Smooth muscle cell (in vitro differentiated cells): ENCODE measurements around the gene HTT. TPM values are rescaled to one million over a fixed set of nuclear protein-coding genes. Genes with fewer than 3 reads are reported as not detected.

Source experiments
- DNase-seq: peaks from one replicate; lab custom pipeline; 2025; ENCODE audit not compliant: unreplicated experiment; lab: John Stamatoyannopoulos, UW
- H2AFZ ChIP-seq: fragments of 200-600 bp; sonication (generic); 2 replicates; pipeline ENCODE4 v1.6.0; 2016; ENCODE audit warnings: antibody characterized with exemption, low read depth, mild to moderate bottlenecking
- H3F3A ChIP-seq: fragments of 200-600 bp; sonication (generic); 2 replicates; pipeline ENCODE4 v1.6.0; 2017; ENCODE audit warnings: antibody characterized with exemption, low read depth
- H3K27ac ChIP-seq: fragments of 200-600 bp; sonication (generic); 2 replicates; pipeline ENCODE4 v1.5.1; 2016; ENCODE audit warnings: low read depth, mild to moderate bottlenecking
- H3K27me3 ChIP-seq: fragments of 200-600 bp; sonication (generic); 2 replicates; pipeline ENCODE4 v1.6.1; 2016; ENCODE audit warnings: low read depth, mild to moderate bottlenecking
- H3K36me3 ChIP-seq: fragments of 200-600 bp; sonication (generic); 2 replicates; pipeline ENCODE4 v1.5.1; 2016; ENCODE audit warnings: low read depth
- H3K4me1 ChIP-seq: fragments of 200-600 bp; sonication (generic); 2 replicates; pipeline ENCODE4 v1.5.1; 2016; ENCODE audit warnings: low read depth
- H3K4me2 ChIP-seq: fragments of 200-600 bp; sonication (generic); 2 replicates; pipeline ENCODE4 v1.6.0; 2016; ENCODE audit warnings: mild to moderate bottlenecking
- H3K4me3 ChIP-seq: fragments of 200-600 bp; sonication (generic); 2 replicates; pipeline ENCODE4 v1.5.1; 2016; ENCODE audit warnings: mild to moderate bottlenecking
- H3K79me2 ChIP-seq: fragments of 200-600 bp; sonication (generic); 2 replicates; pipeline ENCODE4 v1.6.0; 2016; ENCODE audit warnings: low read depth, mild to moderate bottlenecking
- H3K9ac ChIP-seq: fragments of 200-600 bp; sonication (generic); 2 replicates; pipeline ENCODE4 v1.6.0; 2016; ENCODE audit warnings: low read depth
- H3K9me3 ChIP-seq: fragments of 200-600 bp; sonication (generic); replicated peaks from 2 replicates; pipeline ENCODE4 v1.5.1; 2016; ENCODE audit warnings: low read depth
- H4K20me1 ChIP-seq: fragments of 200-600 bp; sonication (generic); 2 replicates; pipeline ENCODE4 v1.6.0; 2016; ENCODE audit warnings: low read depth
- CTCF ChIP-seq: fragments of 200-600 bp; sonication (generic); IDR thresholded peaks from 2 replicates; pipeline ENCODE4 v1.5.1; 2017; ENCODE audit warnings: borderline replicate concordance, mild to moderate bottlenecking, antibody characterized with exemption; ENCODE audit not compliant: insufficient read depth, poor library complexity, severe bottlenecking
- WGBS: methylation state at CpG from one replicate; pipeline ENCODE4 v1.1.7; 2016; ENCODE audit warnings: low lambda C conversion rate; 5-methylcytosine and 5-hydroxymethylcytosine counted together
- polyA plus RNA-seq: library from polyadenylated mRNA; unstranded; fragments of >200 nt; fragmentation: Nextera tagmentation; extraction: Ambion mirVana; gene quantifications from 2 replicates; pipeline ENCODE4 v1.2.1, GENCODE V29; 2016
- total RNA-seq: library from RNA; depleted of rRNA; stranded (reverse); fragments of >200 nt; gene quantifications from 2 replicates; pipeline ENCODE4 v1.2.3, GENCODE V29; 2014

The HTT gene
- total and polyA plus RNA-seq, 2 experiments from 2014 or later: 7.1 to 16.4 TPM

GRCh38 chr4:3029464-3029863 is 45.0 kb upstream of the HTT start:
- Histone ChIP-seq H3K9me3 (no peaks in the 10 kb centered on the region), H2AFZ (no peak overlapping the region), H4K20me1 (no peaks in the 10 kb centered on the region), H3K36me3 (no peaks in the 10 kb centered on the region), H3K27ac (no peak overlapping the region), H3K27me3 (no peaks in the 10 kb centered on the region), H3K4me1 (no peaks in the 10 kb centered on the region), H3F3A (no peaks in the 10 kb centered on the region), H3K9ac (no peak overlapping the region), H3K79me2 (no peaks in the 10 kb centered on the region), H3K4me2 (no peak overlapping the region), H3K4me3 (no peak overlapping the region)
- no peak for DNase-seq
- no peak for TF ChIP-seq CTCF
- WGBS: 93% methylated on average over 9 of the region's 9 CpGs

DNA sequence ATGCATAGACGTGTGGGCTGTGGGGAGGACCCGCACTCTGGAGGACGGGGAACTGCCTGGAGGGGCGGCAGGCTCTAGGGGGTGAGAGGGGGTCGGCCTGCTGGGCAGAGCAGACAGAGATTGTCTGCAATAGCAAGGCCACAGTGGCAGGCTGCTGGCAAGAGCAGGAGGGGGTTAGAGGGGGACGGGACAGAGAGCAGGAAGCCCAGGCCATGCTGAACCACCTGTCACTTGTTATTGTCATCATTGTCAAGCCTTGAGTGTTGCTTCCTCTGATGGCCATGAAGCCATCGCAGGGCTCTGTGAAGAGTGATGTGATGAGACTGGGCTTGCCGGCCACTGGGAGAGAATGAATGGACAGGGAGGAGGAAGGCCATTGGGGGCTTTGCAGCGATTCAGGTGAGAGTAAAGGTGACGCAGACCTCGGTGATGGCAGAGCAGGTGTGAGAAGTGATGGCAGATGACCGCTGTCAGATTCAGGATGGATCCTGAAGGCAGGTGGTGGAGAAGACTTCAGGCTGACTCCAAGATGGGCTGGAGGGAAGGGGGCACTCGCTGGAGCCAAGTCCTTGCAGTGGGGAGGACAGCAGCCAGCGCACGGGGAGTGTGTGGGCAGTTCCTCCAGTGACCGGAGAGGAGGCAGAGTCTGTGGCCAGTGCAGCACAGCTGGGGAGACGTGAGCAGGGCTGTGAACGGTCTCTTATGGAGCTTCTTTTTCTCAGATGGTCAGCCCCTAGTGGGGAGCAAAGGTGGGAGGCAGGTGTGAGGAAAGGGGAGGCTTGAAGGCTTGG is 43.7 kb upstream of the HTT start:
- Histone ChIP-seq H3K9ac (no peak overlapping the region), H3K27me3 (no peaks in the 10 kb centered on the region), H3K9me3 (no peaks in the 10 kb centered on the region), H3K4me2 (no peak overlapping the region), H3K27ac (no peak overlapping the region), H2AFZ (no peak overlapping the region), H3K4me1 (no peaks in the 10 kb centered on the region), H4K20me1 (no peaks in the 10 kb centered on the region), H3K79me2 (no peaks in the 10 kb centered on the region), H3F3A (no peaks in the 10 kb centered on the region), H3K36me3 (no peaks in the 10 kb centered on the region), H3K4me3 (no peak overlapping the region)
- WGBS: 91% methylated on average over 17 of the region's 18 CpGs
- no peak for TF ChIP-seq CTCF
- DNase-seq: no peak

GRCh38 chr4:3031357-3032082 is 43.0 kb upstream of the HTT start:
- Histone ChIP-seq H3K4me1 (no peaks in the 10 kb centered on the region), H3K9ac (no peak overlapping the region), H3K27ac (no peak overlapping the region), H3F3A (no peaks in the 10 kb centered on the region), H2AFZ (no peak overlapping the region), H3K4me2 (no peak overlapping the region), H3K9me3 (no peaks in the 10 kb centered on the region), H3K27me3 (no peaks in the 10 kb centered on the region), H3K79me2 (no peaks in the 10 kb centered on the region), H4K20me1 (no peaks in the 10 kb centered on the region), H3K4me3 (no peak overlapping the region), H3K36me3 (no peaks in the 10 kb centered on the region)
- no peak for TF ChIP-seq CTCF
- DNase-seq: no peak
- 93% methylated on average over 12 of the region's 12 CpGs for WGBS

DNA sequence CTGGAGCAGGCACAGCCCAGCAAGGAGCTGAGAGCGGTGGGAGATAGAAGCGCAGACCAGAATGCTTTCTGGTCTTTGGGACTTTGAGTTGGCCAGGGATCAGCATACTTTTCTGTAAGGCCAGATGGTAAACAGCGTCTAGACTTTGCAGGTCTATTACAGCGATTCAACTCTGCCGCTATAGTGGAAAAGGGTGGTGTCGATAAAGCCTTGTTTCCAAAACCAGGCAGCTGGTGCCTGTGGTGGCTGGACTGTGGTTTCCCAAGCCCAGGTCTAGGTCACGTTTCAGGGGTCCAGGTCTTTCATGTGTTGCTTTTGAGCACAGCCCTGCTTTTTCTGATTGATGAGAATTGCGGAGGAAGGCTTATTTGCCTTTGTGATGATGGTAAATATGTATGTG is 40.2 kb upstream of the HTT start:
- Histone ChIP-seq H3K27me3 (no peaks in the 10 kb centered on the region), H3K79me2 (no peaks in the 10 kb centered on the region), H3K4me2 (no peak overlapping the region), H3K4me1 (no peaks in the 10 kb centered on the region), H3K36me3 (no peaks in the 10 kb centered on the region), H4K20me1 (no peaks in the 10 kb centered on the region), H3F3A (no peaks in the 10 kb centered on the region), H2AFZ (no peak overlapping the region), H3K27ac (no peak overlapping the region), H3K9me3 (no peaks in the 10 kb centered on the region), H3K4me3 (no peak overlapping the region), H3K9ac (no peak overlapping the region)
- DNase-seq: no peak
- WGBS: 95% methylated on average over 8 of the region's 8 CpGs
- TF ChIP-seq CTCF: no peak
